ENCODE measurements around the gene IQCE. TPM values are rescaled to one million over a fixed set of nuclear protein-coding genes. Genes with fewer than 3 reads are reported as not detected.
A peak's percentile ranks its signal among the peaks of the same experiment; 100 is the strongest.

The IQCE gene
- total RNA-seq, 6 experiments from 2014 or later = 3.7 to 7.0 (median 4.0) TPM

DNA sequence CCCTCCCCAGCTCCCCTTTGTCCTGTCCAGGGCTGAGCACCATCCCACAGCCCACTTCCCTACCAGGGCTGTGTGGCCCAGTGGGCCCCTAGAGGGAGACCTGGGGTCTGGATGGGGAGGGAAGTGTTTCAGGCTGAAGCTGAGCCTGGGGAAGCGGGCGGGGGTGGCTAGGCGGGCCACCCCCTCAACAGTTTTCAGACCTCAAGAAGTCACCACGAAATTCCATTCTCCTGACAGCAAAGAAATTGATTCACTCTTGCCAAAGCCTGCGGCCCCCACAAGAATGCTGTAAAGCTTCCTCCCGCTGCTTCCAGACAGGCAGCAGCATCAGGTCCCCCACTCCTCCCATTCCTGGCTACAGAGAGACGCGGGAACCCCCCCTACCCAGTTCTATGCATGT lies 41.8 kb upstream of the IQCE start:
- Histone ChIP-seq H3K9me3 (no peaks in the 10 kb centered on the region), H3K4me1 (peaks cover 0 to 6% (median 0%) of the 10 kb centered on the region in 4 donors), H3K27ac (no peak overlapping the region), H3K4me3 (no peak overlapping the region), H3K36me3 (no peaks in the 10 kb centered on the region), H3K27me3 (peaks cover 0 to 5% of the 10 kb centered on the region in 2 donors)
- intact Hi-C loops (cut with DNase I) = no loop called here
- ATAC-seq (no peak), DNase-seq (no peak)
- TF ChIP-seq, protein P1, sequence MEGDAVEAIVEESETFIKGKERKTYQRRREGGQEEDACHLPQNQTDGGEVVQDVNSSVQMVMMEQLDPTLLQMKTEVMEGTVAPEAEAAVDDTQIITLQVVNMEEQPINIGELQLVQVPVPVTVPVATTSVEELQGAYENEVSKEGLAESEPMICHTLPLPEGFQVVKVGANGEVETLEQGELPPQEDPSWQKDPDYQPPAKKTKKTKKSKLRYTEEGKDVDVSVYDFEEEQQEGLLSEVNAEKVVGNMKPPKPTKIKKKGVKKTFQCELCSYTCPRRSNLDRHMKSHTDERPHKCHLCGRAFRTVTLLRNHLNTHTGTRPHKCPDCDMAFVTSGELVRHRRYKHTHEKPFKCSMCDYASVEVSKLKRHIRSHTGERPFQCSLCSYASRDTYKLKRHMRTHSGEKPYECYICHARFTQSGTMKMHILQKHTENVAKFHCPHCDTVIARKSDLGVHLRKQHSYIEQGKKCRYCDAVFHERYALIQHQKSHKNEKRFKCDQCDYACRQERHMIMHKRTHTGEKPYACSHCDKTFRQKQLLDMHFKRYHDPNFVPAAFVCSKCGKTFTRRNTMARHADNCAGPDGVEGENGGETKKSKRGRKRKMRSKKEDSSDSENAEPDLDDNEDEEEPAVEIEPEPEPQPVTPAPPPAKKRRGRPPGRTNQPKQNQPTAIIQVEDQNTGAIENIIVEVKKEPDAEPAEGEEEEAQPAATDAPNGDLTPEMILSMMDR (IDR thresholded peaks at IDR 0.05) = no peak
- no peak for TF ChIP-seq POLR2A (IDR thresholded peaks at IDR 0.05)
- WGBS (ENCODE audit: insufficient coverage, low coverage, low lambda C conversion rate, missing lambda C conversion rate) = 45% methylated on average over 5 of the region's 8 CpGs

DNA sequence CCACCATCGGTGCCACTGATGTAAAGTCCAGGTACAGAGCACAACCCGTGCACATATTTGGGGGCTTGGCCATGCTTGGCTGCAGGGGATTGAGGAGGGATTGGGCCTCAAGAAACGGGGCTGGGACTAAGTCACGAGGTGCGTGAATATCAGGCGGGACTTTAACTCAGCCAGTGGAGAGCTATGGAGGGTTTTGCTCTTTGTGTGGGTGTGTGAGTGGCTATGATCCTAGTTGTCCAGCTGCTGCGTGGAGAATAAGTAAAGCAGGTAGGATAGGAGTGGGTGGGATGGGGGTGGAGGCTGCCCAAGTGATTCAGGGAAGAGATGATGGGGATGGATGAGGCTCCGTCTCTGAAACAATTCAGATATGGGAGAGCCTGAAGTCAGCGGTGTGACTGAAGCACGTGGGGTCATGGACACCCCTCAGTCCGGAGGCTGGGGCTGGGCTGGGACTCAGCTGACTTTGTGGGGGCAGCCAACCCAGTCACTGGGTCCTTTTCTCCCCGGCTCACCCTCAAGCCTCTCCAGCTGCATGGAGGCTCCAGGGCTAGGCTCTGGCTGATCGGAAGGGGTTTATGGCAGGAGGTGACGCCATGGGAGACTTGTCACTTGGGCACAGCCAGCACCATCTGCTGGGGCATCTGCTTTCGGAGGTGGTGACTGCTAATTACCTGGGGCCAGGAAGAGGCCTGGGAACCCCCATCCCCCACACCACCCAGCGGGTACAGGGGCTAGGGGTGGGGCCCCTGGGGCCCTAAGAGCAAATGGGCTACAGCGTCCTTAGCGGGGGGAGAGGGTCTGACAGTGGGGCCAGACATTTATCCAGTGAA lies 40.9 kb upstream of the IQCE start:
- ATAC-seq = no peak
- no peaks in the 10 kb centered on the region for H3K9me3 ChIP-seq
- intact Hi-C loops (cut with DNase I) = no loop called here
- 35% methylated on average over 4 of the region's 18 CpGs for WGBS (ENCODE audit: insufficient coverage, low coverage, low lambda C conversion rate, missing lambda C conversion rate)
- no peaks in the 10 kb centered on the region for H3K36me3 ChIP-seq
- TF ChIP-seq, protein P1 (IDR thresholded peaks at IDR 0.05) = no peak
- TF ChIP-seq POLR2A (IDR thresholded peaks at IDR 0.05) = no peak
- no peak overlapping the region for H3K27ac ChIP-seq
- peaks cover 0 to 6% (median 0%) of the 10 kb centered on the region in 4 donors for H3K4me1 ChIP-seq
- H3K27me3 ChIP-seq = peaks cover 0 to 5% of the 10 kb centered on the region in 2 donors
- no peak overlapping the region for H3K4me3 ChIP-seq
- no peak for DNase-seq

DNA sequence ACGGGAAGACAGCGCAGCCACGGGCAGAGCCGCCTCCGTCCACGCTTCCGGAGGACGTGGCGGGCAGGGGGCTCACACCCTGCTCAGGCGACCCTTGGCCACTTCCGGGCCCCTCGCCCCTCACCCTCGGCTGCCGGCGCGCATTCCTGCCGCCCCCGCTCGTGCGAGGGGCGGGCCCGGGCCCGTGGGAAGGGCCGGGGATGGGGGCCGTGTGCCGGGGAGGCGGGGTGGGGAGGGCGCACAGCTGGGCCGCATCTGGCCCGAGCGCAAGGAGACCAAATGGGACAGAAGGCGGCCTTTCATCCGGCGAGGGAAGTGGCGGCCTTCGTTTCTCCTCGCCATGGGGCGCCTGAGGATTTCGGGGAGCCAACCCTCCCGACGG lies 40.1 kb upstream of the IQCE start:
- Histone ChIP-seq H3K27me3 (peaks cover 0 to 5% of the 10 kb centered on the region in 2 donors), H3K4me1 (peaks cover 0 to 6% (median 0%) of the 10 kb centered on the region in 4 donors), H3K9me3 (no peaks in the 10 kb centered on the region), H3K4me3 (peak overlapping the region; percentile 37 to 53 (median 48)), H3K27ac (peak overlapping the region in 1 of 3 donors; percentile 51), H3K36me3 (no peaks in the 10 kb centered on the region)
- TF ChIP-seq, protein P1 (IDR thresholded peaks at IDR 0.05) = no peak
- no peak for TF ChIP-seq POLR2A (IDR thresholded peaks at IDR 0.05)
- no peak for DNase-seq
- intact Hi-C loops (cut with DNase I) = no loop called here
- 2% methylated on average over 18 of the region's 41 CpGs for WGBS (ENCODE audit: insufficient coverage, low coverage, low lambda C conversion rate, missing lambda C conversion rate)
- ATAC-seq = no peak

DNA sequence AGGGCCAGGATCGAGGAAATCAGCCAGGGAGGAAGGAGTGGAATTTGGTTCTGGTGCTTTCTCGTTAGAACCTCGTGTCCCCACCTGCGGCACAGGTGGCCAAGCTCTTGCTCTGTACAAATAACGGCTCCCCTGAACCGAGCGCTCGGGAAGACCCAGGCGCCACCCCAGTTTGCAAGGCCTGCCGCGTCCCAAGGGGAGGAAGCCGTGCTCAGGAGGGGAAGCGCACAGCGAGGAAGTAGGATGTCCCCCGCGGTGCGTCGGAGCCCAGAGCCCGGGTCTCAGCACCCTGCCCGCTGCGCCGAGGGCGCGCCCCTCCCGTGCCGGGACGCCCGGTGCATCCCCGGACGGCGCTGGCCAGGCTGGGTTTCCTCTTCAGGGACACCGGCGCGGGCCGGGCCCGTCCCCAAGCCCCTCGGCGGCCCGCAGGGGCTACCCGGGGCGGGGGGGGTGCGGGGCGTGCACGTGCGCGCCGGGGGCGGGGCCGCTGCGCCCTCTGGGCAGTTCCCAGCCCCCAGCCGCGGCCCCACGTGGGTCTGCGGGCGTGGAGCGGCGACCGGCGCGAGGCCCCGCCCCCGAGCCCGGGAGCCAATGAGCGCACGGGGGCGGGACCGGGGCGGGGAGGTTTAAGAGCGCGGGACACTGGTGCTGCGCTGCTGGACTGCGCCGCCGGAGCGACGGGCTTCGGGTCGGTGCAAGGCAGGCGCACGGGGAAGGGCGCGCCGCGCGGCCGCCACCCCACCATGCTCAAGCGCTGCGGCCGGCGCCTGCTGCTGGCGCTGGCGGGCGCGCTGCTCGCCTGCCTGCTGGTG lies 39.5 kb upstream of the IQCE start, which contains the start of gene LFNG:
Gene LFNG (plus strand): TSS at position 656 of the 812 bp plus-strand sequence. CDS start 88 bp downstream, at position 744.
- H3K27ac ChIP-seq = peak within 1 kb of the TSS in 1 of 3 donors; percentile 51
- peaks cover 0 to 5% of the 10 kb centered on the region in 2 donors for H3K27me3 ChIP-seq
- DNase-seq (peak; percentile 88 to 91 (median 90)), ATAC-seq (peak; percentile 84 to 94 (median 91))
- peak within 1 kb of the TSS; percentile 37 to 53 (median 48) for H3K4me3 ChIP-seq
- no peaks in the 10 kb centered on the region for H3K36me3 ChIP-seq
- peaks cover 0 to 6% (median 0%) of the 10 kb centered on the region in 4 donors for H3K4me1 ChIP-seq
- TF ChIP-seq, protein P1 (IDR thresholded peaks at IDR 0.05) = no peak
- peak; percentile 91 for TF ChIP-seq POLR2A (IDR thresholded peaks at IDR 0.05)
- intact Hi-C loops (cut with DNase I) = no loop called here
- WGBS (ENCODE audit: insufficient coverage, low coverage, low lambda C conversion rate, missing lambda C conversion rate) = no CpG with 5 or more reads among the region's 95 CpGs
- no peaks in the 10 kb centered on the region for H3K9me3 ChIP-seq
